ENCODE data around the gene GYPB.
"Not testable (repeated sequence)": the region's sequence is repeated elsewhere in the genome, so short reads cannot be mapped to it uniquely, and the experiment has no call there.

- TF ChIP-seq ZNF174 (tag by site-specific recombination; IDR thresholded peaks at IDR 0.05); CTCF (tag by site-specific recombination; IDR thresholded peaks at IDR 0.05); YY1 (tag by site-specific recombination; IDR thresholded peaks at IDR 0.05); ZNF138 (tag by site-specific recombination; IDR thresholded peaks at IDR 0.05; ENCODE audit: borderline replicate concordance); GLI4 (tag by site-specific recombination; IDR thresholded peaks at IDR 0.05); ZNF274 (IDR thresholded peaks at IDR 0.05; ENCODE audit: low read length); ZNF274 (tag by site-specific recombination; IDR thresholded peaks at IDR 0.05; ENCODE audit: borderline replicate concordance); REST (tag by site-specific recombination; IDR thresholded peaks at IDR 0.05); ZNF398 (tag by site-specific recombination; IDR thresholded peaks at IDR 0.05); ZFP37 (tag by site-specific recombination; IDR thresholded peaks at IDR 0.05): not testable (repeated sequence)
Observed at GRCh38 chr4:144049495-144050424, 30.6 kb upstream of the GYPB start.
